Adrenal gland (tissue), 5 donors: ENCODE measurements around the gene IL16.

Experiments used
- POLR2A ChIP-seq, 2 donors: fragments of 450-650 bp; IDR thresholded peaks; one replicate each; pipeline ENCODE4 v1.6.1; 2017; ENCODE audit warnings: antibody characterized with exemption in 2 of 2, mild to moderate bottlenecking in 2 of 2, moderate library complexity in 1 of 2
- TF ChIP-seq, protein P1 (sequence below), 6 experiments: fragments of 450-650 bp in 4 of 6; fragments of 200-600 bp in 2 of 6; sonication (generic) in 1 of 6; IDR thresholded peaks; 1 replicate in 5 of 6; 2 replicates in 1 of 6; pipeline versions ENCODE4 v1.5.1 to v1.8.0; 2016 to 2021; ENCODE audit warnings: antibody characterized with exemption in 6 of 6, mild to moderate bottlenecking in 2 of 6, moderate library complexity in 1 of 6
- donor health status: DM: no; HTN: no; CAD: no.

DNA sequence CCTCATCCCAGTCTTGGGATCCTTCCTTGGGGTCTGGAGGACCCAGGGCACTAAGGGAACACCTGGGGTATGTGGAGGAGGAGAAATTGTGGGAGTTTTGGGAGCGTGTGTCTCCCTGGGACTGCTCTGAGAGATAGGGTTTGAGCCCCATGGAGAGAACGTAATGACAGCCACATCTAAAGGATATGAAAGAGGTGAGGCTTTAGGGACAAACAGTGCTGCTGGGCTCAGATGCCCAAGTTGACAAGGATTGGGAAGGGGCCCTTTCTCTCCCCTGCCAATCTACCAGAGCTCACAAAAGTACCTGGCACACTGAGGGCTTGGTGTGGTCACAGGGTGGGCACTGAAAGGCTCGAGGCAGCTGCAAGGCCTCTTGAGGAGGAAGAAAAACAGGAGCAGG is 140.6 kb downstream of the IL16 start:
- TF ChIP-seq, protein P1, sequence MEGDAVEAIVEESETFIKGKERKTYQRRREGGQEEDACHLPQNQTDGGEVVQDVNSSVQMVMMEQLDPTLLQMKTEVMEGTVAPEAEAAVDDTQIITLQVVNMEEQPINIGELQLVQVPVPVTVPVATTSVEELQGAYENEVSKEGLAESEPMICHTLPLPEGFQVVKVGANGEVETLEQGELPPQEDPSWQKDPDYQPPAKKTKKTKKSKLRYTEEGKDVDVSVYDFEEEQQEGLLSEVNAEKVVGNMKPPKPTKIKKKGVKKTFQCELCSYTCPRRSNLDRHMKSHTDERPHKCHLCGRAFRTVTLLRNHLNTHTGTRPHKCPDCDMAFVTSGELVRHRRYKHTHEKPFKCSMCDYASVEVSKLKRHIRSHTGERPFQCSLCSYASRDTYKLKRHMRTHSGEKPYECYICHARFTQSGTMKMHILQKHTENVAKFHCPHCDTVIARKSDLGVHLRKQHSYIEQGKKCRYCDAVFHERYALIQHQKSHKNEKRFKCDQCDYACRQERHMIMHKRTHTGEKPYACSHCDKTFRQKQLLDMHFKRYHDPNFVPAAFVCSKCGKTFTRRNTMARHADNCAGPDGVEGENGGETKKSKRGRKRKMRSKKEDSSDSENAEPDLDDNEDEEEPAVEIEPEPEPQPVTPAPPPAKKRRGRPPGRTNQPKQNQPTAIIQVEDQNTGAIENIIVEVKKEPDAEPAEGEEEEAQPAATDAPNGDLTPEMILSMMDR (IDR thresholded peaks at IDR 0.05) = no peak
- TF ChIP-seq POLR2A (IDR thresholded peaks at IDR 0.05) = no peak
